SK-N-SH treated with all-trans-retinoic acid at 6 μM for 48 hours (cell line): ENCODE measurements around the gene SEMA3E.
"Not testable (repeated sequence)": the region's sequence is repeated elsewhere in the genome, so short reads cannot be mapped to it uniquely, and the experiment has no call there.

ENCODE experiments used
- ATAC-seq: fragments of 200-7000 bp; cut with Tn5 transposase; 3 replicates; pipeline ENCODE4 v1.9.1; 2020; ENCODE audit warnings: mild to moderate bottlenecking, moderate library complexity
- ARNTL ChIP-seq: fragments of 450-650 bp; formaldehyde crosslinking; IDR thresholded peaks from 2 replicates; pipeline ENCODE4 v1.5.0; 2020; ENCODE audit warnings: low read depth, mild to moderate bottlenecking, moderate library complexity, borderline replicate concordance
- BACH2 ChIP-seq: fragments of 250-450 bp; sonication (Bioruptor Pico); IDR thresholded peaks from 2 replicates; pipeline ENCODE4 v1.9.0; 2021; ENCODE audit warnings: mild to moderate bottlenecking, borderline replicate concordance
- CREB5 ChIP-seq: fragments of 250-450 bp; sonication (Bioruptor Pico); IDR thresholded peaks from 2 replicates; pipeline ENCODE4 v1.5.1; 2020; ENCODE audit warnings: low read depth, mild to moderate bottlenecking, moderate library complexity
- CSDC2 ChIP-seq: fragments of 250-450 bp; sonication (Bioruptor Pico); IDR thresholded peaks from 2 replicates; pipeline ENCODE4 v1.5.0; 2020; ENCODE audit warnings: mild to moderate bottlenecking, moderate library complexity
- ESRRG ChIP-seq: fragments of 250-450 bp; sonication (Bioruptor Pico); IDR thresholded peaks from 2 replicates; pipeline ENCODE4 v1.6.1; 2021; ENCODE audit warnings: mild to moderate bottlenecking
- GLIS3 ChIP-seq: fragments of 250-450 bp; sonication (Bioruptor Pico); IDR thresholded peaks from 2 replicates; pipeline ENCODE4 v1.5.0; 2020; ENCODE audit warnings: mild to moderate bottlenecking, moderate library complexity
- ISL1 ChIP-seq: fragments of 250-450 bp; sonication (Bioruptor Pico); IDR thresholded peaks from 2 replicates; pipeline ENCODE4 v2.1.2; 2022; ENCODE audit warnings: mild to moderate bottlenecking, moderate library complexity
- PATZ1 ChIP-seq: fragments of 250-450 bp; sonication (Bioruptor Pico); IDR thresholded peaks from 2 replicates; pipeline ENCODE4 v1.8.0; 2020; ENCODE audit warnings: mild to moderate bottlenecking, moderate library complexity, borderline replicate concordance
- PPARA ChIP-seq: fragments of 250-450 bp; sonication (Bioruptor Pico); IDR thresholded peaks from 2 replicates; pipeline ENCODE4 v1.5.0; 2020; ENCODE audit warnings: mild to moderate bottlenecking, borderline replicate concordance
- RARB ChIP-seq: fragments of 250-450 bp; sonication (Bioruptor Pico); IDR thresholded peaks from 2 replicates; pipeline ENCODE4 v1.8.0; 2021; ENCODE audit warnings: mild to moderate bottlenecking, moderate library complexity
- SNAI2 ChIP-seq: fragments of 250-450 bp; sonication (Bioruptor Pico); IDR thresholded peaks from 2 replicates; pipeline ENCODE4 v1.5.0; 2020; ENCODE audit warnings: mild to moderate bottlenecking, moderate library complexity
- TCF4 ChIP-seq: fragments of 250-450 bp; sonication (Bioruptor Pico); IDR thresholded peaks from 2 replicates; pipeline ENCODE4 v1.8.0; 2021; ENCODE audit warnings: mild to moderate bottlenecking, moderate library complexity, borderline replicate concordance
- TOX ChIP-seq: fragments of 250-450 bp; sonication (Bioruptor Pico); IDR thresholded peaks from 2 replicates; pipeline ENCODE4 v1.8.0; 2021; ENCODE audit warnings: mild to moderate bottlenecking, moderate library complexity, borderline replicate concordance
- ZC3H10 ChIP-seq: fragments of 250-450 bp; sonication (Bioruptor Pico); IDR thresholded peaks from 2 replicates; pipeline ENCODE4 v1.5.1; 2021; ENCODE audit warnings: mild to moderate bottlenecking, moderate library complexity
- ZFP3 ChIP-seq: fragments of 250-450 bp; sonication (Bioruptor Pico); IDR thresholded peaks from 2 replicates; pipeline ENCODE4 v1.5.0; 2020; ENCODE audit warnings: mild to moderate bottlenecking, moderate library complexity
- ZFP30 ChIP-seq: fragments of 450-650 bp; formaldehyde crosslinking; IDR thresholded peaks from 2 replicates; pipeline ENCODE4 v1.5.0; 2022; ENCODE audit warnings: mild to moderate bottlenecking, moderate library complexity
- ZNF565 ChIP-seq: fragments of 450-650 bp; formaldehyde crosslinking; conservative IDR thresholded peaks from 2 replicates; pipeline ENCODE4 v1.5.0; 2020; ENCODE audit warnings: low read depth, mild to moderate bottlenecking, moderate library complexity
- ZNF70 ChIP-seq: fragments of 450-650 bp; formaldehyde crosslinking; IDR thresholded peaks from 2 replicates; pipeline ENCODE4 v1.5.0; 2020; ENCODE audit warnings: mild to moderate bottlenecking, moderate library complexity
- ZNF8 ChIP-seq: fragments of 450-650 bp; formaldehyde crosslinking; IDR thresholded peaks from 2 replicates; pipeline ENCODE4 v1.5.0; 2020; ENCODE audit warnings: mild to moderate bottlenecking, moderate library complexity
- TF ChIP-seq, protein P1 (sequence below): fragments of 250-450 bp; sonication (Bioruptor Pico); IDR thresholded peaks from 2 replicates; pipeline ENCODE4 v1.5.1; 2021; ENCODE audit warnings: mild to moderate bottlenecking, moderate library complexity
- TF ChIP-seq, protein P2 (sequence below): fragments of 250-450 bp; sonication (Bioruptor Pico); IDR thresholded peaks from 2 replicates; pipeline ENCODE4 v1.8.0; 2021; ENCODE audit warnings: low read depth, mild to moderate bottlenecking, moderate library complexity, borderline replicate concordance
- TF ChIP-seq, protein P3 (sequence below): fragments of 250-450 bp; sonication (Bioruptor Pico); IDR thresholded peaks from 2 replicates; pipeline ENCODE4 v1.5.0; 2020; ENCODE audit warnings: mild to moderate bottlenecking, moderate library complexity

The SEMA3E gene

DNA sequence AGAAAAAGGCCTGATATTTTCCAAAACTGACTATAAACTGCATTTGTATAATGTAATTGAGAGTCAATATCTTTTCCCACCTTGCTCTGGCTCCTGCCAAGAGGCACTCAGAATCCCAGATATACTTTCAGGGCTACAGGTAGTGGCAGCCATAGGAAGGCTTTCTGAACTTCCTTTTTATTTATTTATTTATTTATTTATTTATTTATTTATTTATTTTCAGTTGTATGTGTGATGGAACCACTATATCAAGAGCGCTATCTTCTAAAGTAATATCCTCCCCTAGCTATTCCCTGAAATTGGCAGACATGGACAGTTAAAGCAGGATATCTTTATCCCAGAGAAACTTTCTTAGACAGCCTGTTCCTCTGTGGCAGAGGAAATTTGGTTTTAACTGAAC, 86.7 kb downstream of the SEMA3E start:
- no peak for TF ChIP-seq TCF4 (CRISPR knock-in tag)
- no peak for TF ChIP-seq PPARA (CRISPR knock-in tag)
- TF ChIP-seq ZNF8 (CRISPR knock-in tag), result no peak
- TF ChIP-seq ARNTL, result no peak
- TF ChIP-seq ISL1, result no peak
- no peak for TF ChIP-seq PATZ1 (CRISPR knock-in tag)
- no peak for TF ChIP-seq CSDC2 (CRISPR knock-in tag)
- TF ChIP-seq ZFP30 (CRISPR knock-in tag), result no peak
- TF ChIP-seq TOX (CRISPR knock-in tag), result no peak
- TF ChIP-seq, protein P1, sequence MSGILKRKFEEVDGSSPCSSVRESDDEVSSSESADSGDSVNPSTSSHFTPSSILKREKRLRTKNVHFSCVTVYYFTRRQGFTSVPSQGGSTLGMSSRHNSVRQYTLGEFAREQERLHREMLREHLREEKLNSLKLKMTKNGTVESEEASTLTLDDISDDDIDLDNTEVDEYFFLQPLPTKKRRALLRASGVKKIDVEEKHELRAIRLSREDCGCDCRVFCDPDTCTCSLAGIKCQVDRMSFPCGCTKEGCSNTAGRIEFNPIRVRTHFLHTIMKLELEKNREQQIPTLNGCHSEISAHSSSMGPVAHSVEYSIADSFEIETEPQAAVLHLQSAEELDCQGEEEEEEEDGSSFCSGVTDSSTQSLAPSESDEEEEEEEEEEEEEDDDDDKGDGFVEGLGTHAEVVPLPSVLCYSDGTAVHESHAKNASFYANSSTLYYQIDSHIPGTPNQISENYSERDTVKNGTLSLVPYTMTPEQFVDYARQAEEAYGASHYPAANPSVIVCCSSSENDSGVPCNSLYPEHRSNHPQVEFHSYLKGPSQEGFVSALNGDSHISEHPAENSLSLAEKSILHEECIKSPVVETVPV, result no peak
- no peak for TF ChIP-seq ESRRG (CRISPR knock-in tag)
- no peak for TF ChIP-seq RARB (CRISPR knock-in tag)
- TF ChIP-seq, all 23 proteins: peak for 0
- no peak for ATAC-seq

DNA sequence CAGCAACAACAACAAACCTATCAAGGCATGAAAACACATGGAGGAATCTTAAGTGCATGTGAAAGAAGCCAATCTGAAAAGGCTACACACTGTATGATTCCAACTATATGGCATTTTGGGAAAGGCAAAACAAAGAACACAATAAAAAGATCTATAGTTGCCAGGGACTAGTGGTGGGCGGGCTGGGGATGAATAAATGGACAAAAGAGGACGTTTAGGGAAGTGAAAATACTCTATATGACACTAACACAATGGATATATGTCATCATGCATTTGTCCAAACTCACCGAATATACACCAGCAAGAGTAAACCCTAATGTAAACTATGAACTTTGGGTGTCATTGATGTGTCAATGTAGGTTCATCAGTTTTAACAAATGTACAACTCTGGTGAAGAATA, 89.1 kb downstream of the SEMA3E start:
- no peak for ATAC-seq
- TF ChIP-seq PATZ1 (CRISPR knock-in tag) (no peak), GLIS3 (CRISPR knock-in tag) (no peak), ZFP30 (CRISPR knock-in tag) (no peak), ESRRG (CRISPR knock-in tag) (no peak), TCF4 (CRISPR knock-in tag) (no peak), TOX (CRISPR knock-in tag) (no peak), PPARA (CRISPR knock-in tag) (no peak), ZC3H10 (CRISPR knock-in tag) (no peak), ZFP3 (no peak), RARB (CRISPR knock-in tag) (no peak), ZNF70 (CRISPR knock-in tag) (no peak), BACH2 (no peak), ZNF565 (CRISPR knock-in tag) (no peak), SNAI2 (CRISPR knock-in tag) (no peak), CREB5 (CRISPR knock-in tag) (no peak)
- TF ChIP-seq, protein P2, sequence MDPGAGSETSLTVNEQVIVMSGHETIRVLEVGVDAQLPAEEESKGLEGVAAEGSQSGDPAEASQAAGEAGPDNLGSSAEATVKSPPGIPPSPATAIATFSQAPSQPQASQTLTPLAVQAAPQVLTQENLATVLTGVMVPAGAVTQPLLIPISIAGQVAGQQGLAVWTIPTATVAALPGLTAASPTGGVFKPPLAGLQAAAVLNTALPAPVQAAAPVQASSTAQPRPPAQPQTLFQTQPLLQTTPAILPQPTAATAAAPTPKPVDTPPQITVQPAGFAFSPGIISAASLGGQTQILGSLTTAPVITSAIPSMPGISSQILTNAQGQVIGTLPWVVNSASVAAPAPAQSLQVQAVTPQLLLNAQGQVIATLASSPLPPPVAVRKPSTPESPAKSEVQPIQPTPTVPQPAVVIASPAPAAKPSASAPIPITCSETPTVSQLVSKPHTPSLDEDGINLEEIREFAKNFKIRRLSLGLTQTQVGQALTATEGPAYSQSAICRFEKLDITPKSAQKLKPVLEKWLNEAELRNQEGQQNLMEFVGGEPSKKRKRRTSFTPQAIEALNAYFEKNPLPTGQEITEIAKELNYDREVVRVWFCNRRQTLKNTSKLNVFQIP, result no peak
- TF ChIP-seq, protein P1, result no peak
- TF ChIP-seq, protein P3, sequence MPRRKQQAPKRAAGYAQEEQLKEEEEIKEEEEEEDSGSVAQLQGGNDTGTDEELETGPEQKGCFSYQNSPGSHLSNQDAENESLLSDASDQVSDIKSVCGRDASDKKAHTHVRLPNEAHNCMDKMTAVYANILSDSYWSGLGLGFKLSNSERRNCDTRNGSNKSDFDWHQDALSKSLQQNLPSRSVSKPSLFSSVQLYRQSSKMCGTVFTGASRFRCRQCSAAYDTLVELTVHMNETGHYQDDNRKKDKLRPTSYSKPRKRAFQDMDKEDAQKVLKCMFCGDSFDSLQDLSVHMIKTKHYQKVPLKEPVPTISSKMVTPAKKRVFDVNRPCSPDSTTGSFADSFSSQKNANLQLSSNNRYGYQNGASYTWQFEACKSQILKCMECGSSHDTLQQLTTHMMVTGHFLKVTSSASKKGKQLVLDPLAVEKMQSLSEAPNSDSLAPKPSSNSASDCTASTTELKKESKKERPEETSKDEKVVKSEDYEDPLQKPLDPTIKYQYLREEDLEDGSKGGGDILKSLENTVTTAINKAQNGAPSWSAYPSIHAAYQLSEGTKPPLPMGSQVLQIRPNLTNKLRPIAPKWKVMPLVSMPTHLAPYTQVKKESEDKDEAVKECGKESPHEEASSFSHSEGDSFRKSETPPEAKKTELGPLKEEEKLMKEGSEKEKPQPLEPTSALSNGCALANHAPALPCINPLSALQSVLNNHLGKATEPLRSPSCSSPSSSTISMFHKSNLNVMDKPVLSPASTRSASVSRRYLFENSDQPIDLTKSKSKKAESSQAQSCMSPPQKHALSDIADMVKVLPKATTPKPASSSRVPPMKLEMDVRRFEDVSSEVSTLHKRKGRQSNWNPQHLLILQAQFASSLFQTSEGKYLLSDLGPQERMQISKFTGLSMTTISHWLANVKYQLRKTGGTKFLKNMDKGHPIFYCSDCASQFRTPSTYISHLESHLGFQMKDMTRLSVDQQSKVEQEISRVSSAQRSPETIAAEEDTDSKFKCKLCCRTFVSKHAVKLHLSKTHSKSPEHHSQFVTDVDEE (CRISPR knock-in tag), result no peak

GRCh38 chr7:83552556-83552955, 96.4 kb downstream of the SEMA3E start:
- not testable (repeated sequence) for ATAC-seq
